RWPE2 (cell line): Measurements from ENCODE around the gene DOK6.

Source experiments
- ATAC-seq: fragments of 200-7000 bp; cut with Tn5 transposase; 3 replicates; pipeline ENCODE4 v1.9.1; 2021; ENCODE audit warnings: low read depth
- DNase-seq: peaks from one replicate; pipeline ENCODE4 v3.0.0-alpha.2; 2020; ENCODE audit warnings: low spot score
- H3K27ac ChIP-seq: fragments of 450-650 bp; 2 replicates; pipeline ENCODE4 v1.5.1; 2017; ENCODE audit warnings: mild to moderate bottlenecking; ENCODE audit not compliant: poor library complexity, severe bottlenecking
- H3K27me3 ChIP-seq: fragments of 250-450 bp; sonication (Bioruptor Pico); 2 replicates; pipeline ENCODE4 v1.5.1; 2021; ENCODE audit warnings: mild to moderate bottlenecking, moderate library complexity; ENCODE audit not compliant: insufficient read depth, poor library complexity, severe bottlenecking
- H3K36me3 ChIP-seq: fragments of 250-450 bp; sonication (Bioruptor Pico); 2 replicates; pipeline ENCODE4 v1.5.1; 2020; ENCODE audit warnings: low read depth, mild to moderate bottlenecking, moderate library complexity
- H3K4me1 ChIP-seq: fragments of 250-450 bp; sonication (Bioruptor Pico); 2 replicates; pipeline ENCODE4 v1.5.1; 2021; ENCODE audit warnings: mild to moderate bottlenecking, moderate library complexity; ENCODE audit not compliant: insufficient read depth, poor library complexity, severe bottlenecking
- H3K4me3 ChIP-seq: fragments of 250-450 bp; sonication (Bioruptor Pico); 2 replicates; pipeline ENCODE4 v1.5.1; 2021; ENCODE audit warnings: mild to moderate bottlenecking, moderate library complexity; ENCODE audit not compliant: severe bottlenecking
- H3K9me3 ChIP-seq: fragments of 250-450 bp; sonication (Bioruptor Pico); 2 replicates; pipeline ENCODE4 v1.5.1; 2021; ENCODE audit warnings: mild to moderate bottlenecking, moderate library complexity; ENCODE audit not compliant: severe bottlenecking
- CTCF ChIP-seq: fragments of 450-650 bp; IDR thresholded peaks from one replicate; pipeline ENCODE4 v1.5.1; 2017; ENCODE audit warnings: mild to moderate bottlenecking, moderate library complexity; ENCODE audit not compliant: poor library complexity, severe bottlenecking

DOK6 gene

DNA sequence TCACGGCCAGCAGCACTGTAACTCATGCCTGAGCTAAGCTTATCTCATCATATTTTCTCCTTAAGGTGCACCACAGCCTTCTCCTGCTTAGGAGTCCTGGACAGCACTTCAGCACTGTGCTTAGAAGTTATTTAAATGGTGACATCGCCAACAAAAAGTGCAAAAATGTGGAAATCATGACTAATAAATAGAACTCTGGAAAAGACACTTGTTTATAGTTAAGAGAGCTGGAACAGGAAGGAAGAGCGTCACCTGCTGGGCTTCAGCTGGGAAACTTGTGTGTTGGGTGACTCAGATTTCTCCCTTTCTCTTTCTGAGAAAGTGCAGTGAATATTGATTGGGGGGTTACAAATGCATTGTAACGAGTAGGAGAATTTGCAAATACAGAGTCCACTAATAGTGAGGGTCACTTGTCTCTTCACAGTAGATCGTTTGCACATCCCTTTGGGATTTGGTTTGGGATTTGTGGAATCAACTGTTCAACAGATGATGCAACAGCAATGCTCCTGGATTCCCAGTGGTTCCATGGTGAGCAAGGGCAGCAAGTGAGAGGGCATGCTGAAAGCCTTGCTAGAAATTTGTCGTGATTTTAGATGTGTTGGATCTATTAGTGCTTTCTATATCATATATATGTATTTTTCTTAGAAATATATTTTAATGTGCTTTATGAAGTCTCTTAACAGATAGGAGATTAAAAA, 84.2 kb downstream of the DOK6 start:
- no peak overlapping the region for H3K4me3 ChIP-seq
- ATAC-seq, result no peak
- no peak for DNase-seq

GRCh38 chr18:69487488-69488394, 87.1 kb downstream of the DOK6 start:
- H3K36me3 ChIP-seq, result no peaks in the 10 kb centered on the region
- no peak for ATAC-seq
- H3K4me1 ChIP-seq, result no peaks in the 10 kb centered on the region
- H3K9me3 ChIP-seq, result no peaks in the 10 kb centered on the region
- H3K27ac ChIP-seq, result no peak overlapping the region
- TF ChIP-seq CTCF, result no peak
- no peak overlapping the region for H3K4me3 ChIP-seq
- no peak for DNase-seq
- peaks cover 13% of the 10 kb centered on the region for H3K27me3 ChIP-seq

More for the DNA sequence above, 84.2 kb downstream of the DOK6 start:
- H3K9me3 ChIP-seq, result no peaks in the 10 kb centered on the region
- no peak for TF ChIP-seq CTCF
- H3K4me1 ChIP-seq, result no peaks in the 10 kb centered on the region
- H3K36me3 ChIP-seq, result no peaks in the 10 kb centered on the region
- H3K27ac ChIP-seq, result no peak overlapping the region
- H3K27me3 ChIP-seq, result peaks cover 13% of the 10 kb centered on the region

- Histone ChIP-seq H3K9me3 (no peaks in the 10 kb centered on the region), H3K27me3 (no peaks in the 10 kb centered on the region), H3K4me1 (no peaks in the 10 kb centered on the region), H3K36me3 (no peaks in the 10 kb centered on the region), H3K4me3 (no peak overlapping the region), H3K27ac (no peak overlapping the region)
- TF ChIP-seq CTCF, result no peak
- ATAC-seq, result no peak
- DNase-seq, result no peak
Observed at GRCh38 chr18:69490072-69490471, 89.4 kb downstream of the DOK6 start.

DNA sequence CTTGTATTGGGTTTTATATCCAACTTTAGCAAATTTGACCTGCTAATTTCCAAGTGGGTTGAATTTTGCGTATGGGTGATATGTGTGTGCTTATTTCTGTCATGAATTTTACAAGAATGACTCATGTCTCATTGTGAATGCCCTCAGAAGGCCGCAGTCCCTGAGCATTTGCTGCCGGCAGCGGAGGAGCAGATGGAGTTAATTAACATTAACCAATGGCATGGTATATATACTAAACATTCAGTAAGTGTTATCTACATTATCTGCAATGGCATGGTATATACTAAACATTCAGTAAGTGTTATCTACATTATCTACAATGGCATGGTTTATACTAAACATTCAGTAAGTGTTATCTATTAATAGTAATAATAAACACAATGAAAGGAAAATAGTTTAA, 90.1 kb downstream of the DOK6 start:
- ATAC-seq (no peak), DNase-seq (no peak)
- no peak for TF ChIP-seq CTCF
- no peaks in the 10 kb centered on the region for H3K9me3 ChIP-seq
- no peaks in the 10 kb centered on the region for H3K27me3 ChIP-seq
- H3K27ac ChIP-seq, result no peak overlapping the region
- no peaks in the 10 kb centered on the region for H3K4me1 ChIP-seq
- no peaks in the 10 kb centered on the region for H3K36me3 ChIP-seq
- no peak overlapping the region for H3K4me3 ChIP-seq
